Hepatocyte (in vitro differentiated cells): ENCODE measurements around the gene SAMMSON.

Source experiments
- CTCF ChIP-seq: fragments of 200-600 bp; sonication (generic); IDR thresholded peaks from 2 replicates; pipeline ENCODE4 v1.5.1; 2016; ENCODE audit warnings: antibody characterized with exemption, mild to moderate bottlenecking; ENCODE audit not compliant: poor library complexity
- EZH2phosphoT487 ChIP-seq: fragments of 200-600 bp; sonication (generic); IDR thresholded peaks from one replicate; pipeline ENCODE4 v1.6.1; 2018; ENCODE audit warnings: antibody characterized with exemption, mild to moderate bottlenecking, low read depth, moderate library complexity; ENCODE audit not compliant: unreplicated experiment, severe bottlenecking

- TF ChIP-seq CTCF, result no peak
- no peak for TF ChIP-seq EZH2phosphoT487
These were observed 76.9 kb downstream of the SAMMSON start for GRCh38 chr3:70076396-70076795.
